ENCODE results near the gene WFDC10A. TPM values are rescaled to one million over a fixed set of nuclear protein-coding genes. Genes with fewer than 3 reads are reported as not detected.
"Not testable (repeated sequence)": the region's sequence is repeated elsewhere in the genome, so short reads cannot be mapped to it uniquely, and the experiment has no call there.

Gene WFDC10A
- total RNA-seq, 2 donors from 2014 or later, result not detected

DNA sequence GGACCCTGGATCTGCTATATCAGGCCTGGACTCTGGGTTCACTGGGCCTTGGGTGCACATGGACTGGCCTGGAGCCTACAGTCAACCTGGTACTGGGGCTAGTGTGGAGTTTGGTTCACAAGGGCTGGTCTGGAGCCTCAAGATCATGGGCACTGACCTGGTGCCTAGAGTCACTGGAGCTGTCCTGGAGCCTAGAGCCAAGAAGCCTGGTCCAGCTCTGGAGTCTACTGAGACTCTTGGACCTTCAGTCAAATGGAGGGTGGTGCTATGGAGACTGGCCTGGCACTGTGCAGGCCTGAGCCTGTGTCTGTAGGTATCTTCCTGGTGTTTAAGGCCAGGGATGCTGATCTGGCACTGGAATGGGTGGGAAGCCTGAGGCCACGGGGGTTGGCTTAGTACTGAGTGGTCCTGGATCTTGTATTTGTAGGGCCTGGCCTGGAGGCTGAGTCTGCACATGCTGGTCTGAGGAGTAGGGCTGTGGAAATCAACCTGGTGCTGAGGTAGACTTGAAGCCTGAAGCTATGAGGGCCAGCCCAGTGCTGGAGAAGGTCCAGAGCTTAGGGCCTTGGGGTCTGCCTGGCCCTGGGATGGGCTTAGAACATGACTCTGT is 18.0 kb downstream of the WFDC10A start:
- H3K4me3 ChIP-seq, result no peak overlapping the region
- no peak overlapping the region for H3K9ac ChIP-seq (ENCODE audit: low read depth in 2 of 2, low read length in 2 of 2)
- H3K9me3 ChIP-seq, result no peaks in the 10 kb centered on the region
- no peak for DNase-seq
- H3K4me1 ChIP-seq, result no peaks in the 10 kb centered on the region
- no peaks in the 10 kb centered on the region for H3K36me3 ChIP-seq
- intact Hi-C loops (cut with DNase I), result no loop called here
- TF ChIP-seq, protein P1, sequence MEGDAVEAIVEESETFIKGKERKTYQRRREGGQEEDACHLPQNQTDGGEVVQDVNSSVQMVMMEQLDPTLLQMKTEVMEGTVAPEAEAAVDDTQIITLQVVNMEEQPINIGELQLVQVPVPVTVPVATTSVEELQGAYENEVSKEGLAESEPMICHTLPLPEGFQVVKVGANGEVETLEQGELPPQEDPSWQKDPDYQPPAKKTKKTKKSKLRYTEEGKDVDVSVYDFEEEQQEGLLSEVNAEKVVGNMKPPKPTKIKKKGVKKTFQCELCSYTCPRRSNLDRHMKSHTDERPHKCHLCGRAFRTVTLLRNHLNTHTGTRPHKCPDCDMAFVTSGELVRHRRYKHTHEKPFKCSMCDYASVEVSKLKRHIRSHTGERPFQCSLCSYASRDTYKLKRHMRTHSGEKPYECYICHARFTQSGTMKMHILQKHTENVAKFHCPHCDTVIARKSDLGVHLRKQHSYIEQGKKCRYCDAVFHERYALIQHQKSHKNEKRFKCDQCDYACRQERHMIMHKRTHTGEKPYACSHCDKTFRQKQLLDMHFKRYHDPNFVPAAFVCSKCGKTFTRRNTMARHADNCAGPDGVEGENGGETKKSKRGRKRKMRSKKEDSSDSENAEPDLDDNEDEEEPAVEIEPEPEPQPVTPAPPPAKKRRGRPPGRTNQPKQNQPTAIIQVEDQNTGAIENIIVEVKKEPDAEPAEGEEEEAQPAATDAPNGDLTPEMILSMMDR (IDR thresholded peaks at IDR 0.05), result no peak
- no peaks in the 10 kb centered on the region for H3K27me3 ChIP-seq
- no peak overlapping the region for H3K27ac ChIP-seq

DNA sequence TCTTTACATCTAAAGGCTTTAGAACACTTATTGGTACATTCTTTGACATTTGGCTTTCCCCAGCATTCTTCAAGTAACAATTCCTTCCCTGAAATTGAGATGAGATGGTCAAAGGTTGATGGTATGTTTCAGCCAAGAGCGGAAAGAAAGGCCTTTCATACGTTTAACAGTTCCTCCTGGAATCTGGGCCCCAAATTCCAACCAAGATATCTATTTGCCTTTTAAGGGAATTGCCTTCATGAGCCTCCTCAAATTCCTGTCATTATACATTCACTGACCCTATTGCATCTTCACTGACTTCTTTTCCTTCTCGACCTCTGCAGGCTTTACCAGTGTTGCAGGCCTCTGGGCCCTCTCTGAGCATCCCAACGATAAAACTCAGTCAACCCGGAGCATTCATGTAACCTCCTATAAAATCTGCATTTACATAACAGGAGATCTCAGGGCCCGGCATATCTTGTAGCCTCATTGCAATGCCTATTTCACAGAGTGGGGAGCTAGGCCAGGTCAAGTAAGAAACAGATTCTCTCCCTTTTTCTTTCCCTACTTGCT is 19.8 kb downstream of the WFDC10A start:
- TF ChIP-seq, protein P1 (IDR thresholded peaks at IDR 0.05), result no peak

DNA sequence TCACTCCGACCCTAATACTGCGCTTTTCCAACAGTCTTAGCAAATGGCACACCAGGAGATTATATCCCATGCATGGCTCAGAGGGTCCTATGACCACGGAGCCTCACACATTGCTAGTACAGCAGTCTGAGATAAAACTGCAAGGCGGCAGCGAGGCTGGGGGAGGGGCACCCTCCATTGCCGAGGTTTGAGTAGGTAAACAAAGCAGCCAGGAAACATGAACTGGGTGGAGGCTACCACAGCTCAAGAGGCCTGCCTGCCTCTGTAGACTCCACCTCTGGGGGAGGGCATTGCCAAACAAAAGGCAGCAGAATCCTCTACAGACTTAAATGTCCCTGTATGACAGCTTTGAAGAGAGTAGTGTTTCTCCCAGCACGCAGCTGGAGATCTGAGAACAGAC is 22.2 kb downstream of the WFDC10A start:
- intact Hi-C loops (cut with DNase I); H3K36me3 ChIP-seq; H3K4me3 ChIP-seq; H3K27ac ChIP-seq; H3K4me1 ChIP-seq; H3K27me3 ChIP-seq; DNase-seq; H3K9me3 ChIP-seq; H3K9ac ChIP-seq (ENCODE audit: low read depth in 2 of 2, low read length in 2 of 2): not testable (repeated sequence)

More for the DNA sequence above, 19.8 kb downstream of the WFDC10A start:
- H3K27ac ChIP-seq, result no peak overlapping the region
- no peaks in the 10 kb centered on the region for H3K36me3 ChIP-seq
- H3K27me3 ChIP-seq, result no peaks in the 10 kb centered on the region
- no peak for DNase-seq
- H3K4me3 ChIP-seq, result no peak overlapping the region
- no peaks in the 10 kb centered on the region for H3K4me1 ChIP-seq
- no peak overlapping the region for H3K9ac ChIP-seq (ENCODE audit: low read depth in 2 of 2, low read length in 2 of 2)
- no peaks in the 10 kb centered on the region for H3K9me3 ChIP-seq
- intact Hi-C loops (cut with DNase I), result no loop called here

DNA sequence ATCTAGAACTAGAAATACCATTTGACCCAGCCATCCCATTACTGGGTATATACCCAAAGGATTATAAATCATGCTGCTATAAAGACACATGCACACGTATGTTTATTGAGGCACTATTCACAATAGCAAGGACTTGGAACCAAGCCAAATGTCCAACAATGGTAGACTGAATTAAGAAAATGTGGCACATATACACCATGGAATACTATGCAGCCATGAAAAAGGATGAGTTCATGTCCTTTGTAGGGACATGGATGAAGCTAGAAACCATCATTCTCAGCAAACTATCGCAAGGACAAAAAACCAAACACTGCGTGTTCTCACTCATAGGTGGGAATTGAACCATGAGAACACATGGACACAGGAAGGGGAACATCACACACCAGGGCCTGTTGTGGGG is 27.5 kb downstream of the WFDC10A start:
- H3K4me3 ChIP-seq; H3K9me3 ChIP-seq; H3K36me3 ChIP-seq; intact Hi-C loops (cut with DNase I); H3K27me3 ChIP-seq; H3K9ac ChIP-seq (ENCODE audit: low read depth in 2 of 2, low read length in 2 of 2); H3K4me1 ChIP-seq; DNase-seq; H3K27ac ChIP-seq: not testable (repeated sequence)

DNA sequence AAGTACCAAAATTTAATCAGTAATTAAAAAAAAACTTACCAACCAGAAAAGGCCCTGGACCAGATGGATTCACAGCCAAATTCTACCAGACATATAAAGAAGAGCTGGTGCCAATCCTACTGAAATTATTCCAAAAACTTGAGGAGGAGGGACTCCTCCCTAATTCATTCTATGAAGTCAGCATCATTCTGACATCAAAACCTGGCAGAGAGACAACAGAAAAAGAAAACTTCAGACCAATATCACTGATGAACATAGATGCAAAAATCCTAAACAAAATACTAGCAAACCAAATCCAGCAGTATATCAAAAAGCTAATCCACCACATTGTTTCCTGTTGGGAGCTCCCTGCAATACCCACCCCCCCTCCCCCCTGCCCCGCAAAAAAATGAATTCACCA is 40.6 kb downstream of the WFDC10A start, which contains the start of gene WFDC11:
Gene WFDC11, minus strand, starts transcription at position 101 of the 400 bp plus-strand sequence. CDS start 19,639 bp downstream, outside the sequence.
- Histone ChIP-seq H3K4me1 (no peaks in the 10 kb centered on the region), H3K4me3 (no peak within 1 kb of the TSS), H3K9ac (ENCODE audit: low read depth in 2 of 2, low read length in 2 of 2) (no peak within 1 kb of the TSS), H3K9me3 (no peaks in the 10 kb centered on the region), H3K27ac (no peak within 1 kb of the TSS), H3K27me3 (no peaks in the 10 kb centered on the region), H3K36me3 (no peaks in the 10 kb centered on the region)
- intact Hi-C loops (cut with DNase I), result no loop called here
- no peak for DNase-seq
- TF ChIP-seq, protein P1 (IDR thresholded peaks at IDR 0.05), result no peak

DNA sequence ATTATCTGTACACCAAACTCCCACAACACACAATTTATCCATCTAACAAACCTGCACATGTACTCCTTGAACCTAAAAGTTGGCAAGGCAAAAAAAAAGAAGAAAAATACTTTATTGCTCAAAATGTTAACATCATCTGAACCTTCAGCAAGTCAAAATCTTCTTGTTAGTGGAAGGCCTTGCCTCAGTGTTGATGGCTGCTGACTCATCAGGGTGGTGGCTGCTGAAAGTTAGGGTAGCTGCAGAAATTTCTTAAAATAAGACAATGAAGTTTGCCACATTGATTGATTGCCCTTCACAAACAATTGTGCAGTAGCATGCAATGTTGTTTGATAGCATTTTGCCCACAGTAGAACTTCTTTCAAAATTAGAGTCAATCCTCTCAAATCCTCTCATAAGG is 43.2 kb downstream of the WFDC10A start:
- Histone ChIP-seq H3K4me3 (no peak overlapping the region), H3K4me1 (no peaks in the 10 kb centered on the region), H3K27me3 (no peaks in the 10 kb centered on the region), H3K9ac (ENCODE audit: low read depth in 2 of 2, low read length in 2 of 2) (no peak overlapping the region), H3K36me3 (no peaks in the 10 kb centered on the region), H3K27ac (no peak overlapping the region), H3K9me3 (no peaks in the 10 kb centered on the region)
- intact Hi-C loops (cut with DNase I), result no loop called here
- DNase-seq, result no peak
- TF ChIP-seq, protein P1 (IDR thresholded peaks at IDR 0.05), result no peak

All from colonic mucosa (tissue), 4 donors.